HG03064 (cell line): ENCODE results near the gene ZBTB16.

Experiments
- ATAC-seq: cut with Tn5 transposase; IDR thresholded peaks from one replicate; pipeline ENCODE4 v1.9.1; 2021; ENCODE audit warnings: low read depth; ENCODE audit not compliant: unreplicated experiment

ZBTB16 gene

DNA sequence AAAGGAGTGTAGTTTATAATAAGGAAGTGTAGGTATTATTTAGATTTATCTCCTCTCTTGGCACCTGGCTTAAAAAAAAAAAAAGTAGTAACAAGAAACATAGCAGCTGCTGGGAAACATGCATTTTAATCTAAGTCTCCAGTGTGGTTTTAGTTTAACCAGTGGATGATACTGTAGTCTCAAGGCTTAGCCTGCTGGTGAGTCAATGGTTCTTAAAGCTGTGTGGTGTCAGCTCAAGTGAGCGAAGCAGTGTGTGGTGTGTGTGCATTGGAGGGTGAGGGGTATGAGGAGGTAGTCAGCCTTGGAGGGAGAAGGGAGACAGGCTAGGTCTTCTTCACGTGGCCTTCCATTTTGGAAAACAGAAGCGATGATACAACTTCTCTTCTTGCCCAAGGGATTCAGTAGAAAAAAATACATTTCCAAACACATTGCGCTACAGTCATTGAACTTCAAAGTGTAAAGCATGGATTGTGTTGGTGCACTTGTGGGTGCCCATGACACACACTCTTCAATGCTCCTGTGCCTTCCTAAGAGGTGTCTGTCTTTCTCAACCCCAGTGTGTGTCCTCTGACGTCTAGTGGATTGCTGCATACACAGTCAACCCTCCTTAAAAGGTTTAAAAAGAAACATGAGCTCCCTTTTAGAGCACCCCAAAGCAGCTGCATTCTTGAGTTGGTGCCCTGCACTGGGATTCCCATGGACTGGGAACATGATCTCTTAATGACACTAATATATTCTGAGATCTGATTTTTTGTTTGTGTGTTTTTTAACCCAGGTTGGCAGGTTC lies 40.1 kb downstream of the ZBTB16 start:
- ATAC-seq, result no peak

DNA sequence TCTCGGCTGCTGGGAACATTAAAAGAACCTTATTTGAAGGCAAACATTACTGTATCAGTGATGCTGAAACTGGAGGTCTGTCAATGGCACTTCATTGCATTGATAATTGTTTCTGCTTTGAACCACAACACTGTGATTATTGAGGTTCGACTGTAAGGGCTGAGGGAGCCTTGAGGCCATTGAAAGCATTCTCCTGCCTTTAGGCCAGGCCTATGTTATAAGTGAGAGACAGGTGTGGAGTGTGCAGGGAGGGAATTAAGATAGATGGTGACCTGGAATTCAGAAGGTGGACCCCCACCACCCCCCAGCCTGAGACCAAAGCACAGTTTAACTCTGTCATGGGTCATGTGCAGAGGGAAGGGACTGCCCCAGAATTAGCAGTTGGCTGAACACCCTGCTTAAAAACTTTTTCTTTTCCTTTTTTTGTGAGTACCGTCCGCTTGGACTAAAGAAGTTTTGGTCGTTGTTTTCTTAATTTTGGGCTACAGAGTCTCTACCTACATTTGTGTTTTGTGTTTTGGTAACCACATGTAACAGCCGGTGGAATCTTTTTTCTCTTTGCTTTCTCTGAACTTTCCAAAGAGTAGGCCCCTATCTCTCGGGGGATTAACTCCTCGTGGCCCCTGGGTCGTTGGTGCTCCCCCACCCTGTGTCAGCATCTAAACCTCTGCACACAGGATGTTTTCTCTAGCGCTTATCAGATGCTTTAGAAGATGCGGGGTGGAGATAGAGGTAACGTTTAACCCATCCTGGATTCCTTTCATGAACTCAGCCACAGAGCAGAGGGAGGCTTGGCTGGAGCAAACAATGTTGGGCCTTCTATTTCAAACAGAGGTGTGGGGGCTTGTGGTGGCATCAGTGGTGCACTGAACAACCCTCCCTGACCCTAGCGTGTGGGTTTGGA lies 43.7 kb downstream of the ZBTB16 start:
- no peak for ATAC-seq

GRCh38 chr11:114105611-114106010 lies 46.1 kb downstream of the ZBTB16 start:
- no peak for ATAC-seq

DNA sequence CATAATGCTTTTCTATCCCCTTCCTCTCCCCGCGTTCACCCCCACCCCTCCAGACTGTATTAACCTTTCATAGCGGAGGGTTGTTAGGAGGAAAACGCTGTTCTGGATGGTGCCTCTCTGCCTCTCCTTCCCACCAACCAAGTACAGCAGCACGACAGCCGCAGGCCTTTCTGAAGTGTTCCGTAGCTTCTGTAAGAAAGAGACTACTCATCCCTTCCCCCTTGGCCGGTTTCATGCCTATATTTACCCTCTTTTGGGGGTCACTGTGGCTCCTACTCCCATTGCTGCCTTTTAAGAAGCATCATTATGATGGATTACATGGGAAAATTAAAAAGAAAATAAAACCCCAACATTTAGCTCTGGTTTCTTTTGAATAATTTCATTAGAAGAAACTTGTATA lies 46.5 kb downstream of the ZBTB16 start:
- no peak for ATAC-seq

GRCh38 chr11:114106986-114107385 lies 47.5 kb downstream of the ZBTB16 start:
- no peak for ATAC-seq

DNA sequence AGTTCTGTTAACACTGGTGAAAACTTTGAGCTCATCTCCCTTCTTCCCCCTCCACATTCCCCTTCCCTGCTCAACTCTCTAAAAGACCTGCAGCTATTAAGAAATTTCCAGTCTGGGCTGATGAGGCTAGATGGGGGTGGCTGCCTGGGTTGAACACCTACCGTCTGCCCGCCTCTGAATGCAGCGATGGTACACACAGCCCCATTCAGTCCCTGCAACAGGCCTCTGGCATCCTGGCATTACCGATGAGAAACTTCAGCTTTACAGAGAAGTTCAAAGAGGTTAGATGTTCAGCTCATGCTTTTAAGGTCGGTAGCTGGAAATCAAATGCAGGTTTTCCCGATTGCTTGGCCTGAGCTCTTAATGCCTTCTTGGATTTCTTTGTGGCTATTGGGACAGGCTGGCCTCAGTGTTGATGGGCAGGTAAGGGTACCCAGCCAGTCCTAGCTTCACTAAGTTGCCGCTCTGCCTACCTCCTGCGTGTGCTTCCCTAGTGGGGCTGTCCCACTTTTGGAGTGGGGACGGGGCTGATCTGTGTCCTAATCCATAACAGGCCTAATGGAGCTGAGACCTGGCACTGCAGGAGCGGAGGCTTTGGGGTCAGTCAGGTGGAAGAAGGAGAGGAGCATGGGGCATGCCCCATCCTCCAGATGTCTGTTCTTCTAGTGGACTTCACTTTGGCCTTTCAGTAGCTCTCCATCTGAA lies 49.1 kb downstream of the ZBTB16 start:
- ATAC-seq, result no peak

DNA sequence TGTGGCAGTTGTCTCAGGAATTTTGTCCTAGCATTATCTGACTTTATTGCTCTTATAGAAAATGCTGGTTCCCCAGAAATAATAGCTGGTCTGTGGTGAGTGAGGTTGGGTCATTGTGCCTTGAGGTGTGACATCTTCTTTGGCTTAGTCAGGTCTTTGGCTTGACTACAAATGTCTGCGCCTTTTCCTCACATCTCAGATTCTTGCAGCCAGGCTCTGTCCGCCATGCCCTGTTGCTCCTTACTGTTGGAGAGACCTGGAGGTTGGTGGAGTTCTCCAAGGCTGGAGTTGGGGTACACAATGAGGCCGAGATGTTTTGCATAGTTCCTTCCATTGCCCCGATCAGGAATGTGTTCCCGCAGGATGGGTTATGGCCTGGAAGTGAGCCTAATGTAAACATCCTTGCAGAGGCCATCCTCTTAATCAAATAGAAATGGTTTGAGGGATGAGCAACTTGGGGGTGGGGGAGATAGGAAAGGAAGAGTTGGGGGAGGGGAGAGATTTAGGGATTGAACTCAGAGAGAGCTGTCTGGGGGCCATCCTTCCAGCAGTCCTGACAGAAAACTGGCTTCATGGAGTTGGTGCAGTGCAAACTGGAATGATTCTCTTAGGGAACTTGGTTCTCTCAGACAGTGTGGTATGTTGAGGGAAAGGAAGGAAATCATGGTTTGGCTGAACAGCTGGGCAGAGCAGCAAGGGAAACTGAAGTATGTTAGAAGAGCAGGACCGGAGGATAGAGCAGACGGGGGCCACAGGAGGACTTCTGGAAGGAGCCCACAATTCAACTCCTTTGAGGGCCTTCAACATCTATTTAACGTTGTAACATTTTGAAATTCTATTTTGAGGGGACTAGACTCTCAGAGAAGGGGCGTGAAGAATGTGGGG lies 49.9 kb downstream of the ZBTB16 start:
- no peak for ATAC-seq

GRCh38 chr11:114110123-114110522 lies 50.6 kb downstream of the ZBTB16 start:
- ATAC-seq, result no peak

DNA sequence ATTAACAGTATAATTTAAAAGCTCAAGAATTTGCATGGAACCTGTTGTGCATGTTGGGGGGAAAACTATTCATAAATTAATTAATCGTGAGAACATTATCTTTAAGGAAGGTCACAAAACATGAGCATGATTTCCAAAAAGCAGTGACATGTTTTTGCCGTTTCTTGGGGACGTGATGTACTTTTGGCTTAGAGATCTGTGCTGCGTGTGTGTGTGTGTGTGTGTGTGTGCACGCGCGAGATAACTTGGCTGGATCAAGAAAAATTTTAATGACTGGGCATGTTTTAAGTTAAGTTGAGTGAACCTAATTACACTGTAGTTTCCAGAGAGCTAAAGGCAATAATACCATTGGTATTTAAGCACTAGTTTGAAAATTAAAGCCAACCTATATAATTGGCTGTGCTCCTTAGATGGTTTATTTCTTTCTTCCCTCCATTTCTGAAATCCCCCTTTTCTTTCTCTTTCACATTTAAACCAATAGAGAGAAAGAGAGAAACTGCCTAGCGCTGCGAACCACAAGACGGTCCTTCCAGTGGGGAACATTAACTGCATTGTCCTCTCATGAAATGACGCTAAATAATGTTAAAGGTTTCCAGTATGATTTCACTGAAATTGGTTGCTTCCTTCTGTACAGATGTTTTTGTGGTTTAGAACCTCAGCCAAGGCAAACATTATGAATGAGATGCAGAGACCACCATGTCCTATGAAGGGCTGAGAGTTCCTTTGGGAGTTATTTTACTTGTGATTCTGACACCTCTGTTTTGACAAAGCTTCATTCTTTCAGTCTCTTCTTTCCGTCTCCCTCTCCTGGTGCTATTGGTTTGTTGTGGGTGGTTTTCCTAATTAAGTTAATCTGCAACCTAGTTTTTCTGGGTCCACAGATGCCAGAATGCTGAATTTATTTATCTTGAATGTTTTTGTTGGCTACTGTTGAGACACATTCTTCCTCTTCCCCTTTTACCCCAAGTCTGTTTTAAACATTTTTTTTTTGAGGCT lies 51.7 kb downstream of the ZBTB16 start:
- no peak for ATAC-seq

- no peak for ATAC-seq
These were observed 56.0 kb downstream of the ZBTB16 start for GRCh38 chr11:114115451-114115928.

- no peak for ATAC-seq
These were observed 56.8 kb downstream of the ZBTB16 start for GRCh38 chr11:114116357-114116756.

DNA sequence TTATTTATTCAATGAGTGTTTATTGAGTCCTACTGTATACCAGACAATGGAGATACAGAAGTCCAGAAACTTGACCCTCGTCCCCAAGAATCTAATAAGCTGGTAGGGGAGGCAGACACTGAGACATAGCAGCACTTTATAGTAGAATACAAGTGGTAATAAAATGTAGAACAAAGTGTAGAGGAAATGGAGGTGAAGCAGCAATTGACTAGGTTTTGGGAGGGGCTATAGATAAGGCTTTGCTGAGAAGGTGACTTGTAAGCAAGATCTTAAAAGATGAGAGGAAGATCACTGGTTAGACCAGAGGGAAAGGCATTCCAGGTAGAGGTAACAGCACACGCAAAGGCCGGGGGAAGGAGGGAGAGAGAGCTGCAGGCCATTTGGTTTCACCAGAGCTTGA lies 57.3 kb downstream of the ZBTB16 start:
- ATAC-seq, result no peak

DNA sequence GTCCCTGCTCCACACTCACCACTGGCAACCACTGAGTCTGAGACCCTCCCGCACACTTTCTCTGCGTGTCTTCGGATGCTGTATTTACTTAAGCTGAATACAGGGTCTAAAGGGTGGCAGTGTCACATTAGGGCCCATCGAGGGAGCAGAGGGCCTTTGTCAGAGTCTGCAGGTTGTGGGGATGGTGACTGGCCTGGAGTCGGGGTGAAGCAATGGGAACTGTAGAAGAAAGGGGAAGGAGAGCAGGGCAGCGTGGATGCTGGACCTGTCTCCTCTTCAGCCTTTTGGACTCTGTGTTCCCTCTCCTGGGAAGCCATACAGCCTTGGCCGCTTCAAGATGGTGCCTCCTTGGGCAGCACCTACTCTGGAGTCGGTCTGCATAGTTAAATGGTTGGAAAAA lies 61.1 kb downstream of the ZBTB16 start:
- ATAC-seq, result no peak

- no peak for ATAC-seq
These were observed 61.6 kb downstream of the ZBTB16 start for GRCh38 chr11:114121138-114121537.

DNA sequence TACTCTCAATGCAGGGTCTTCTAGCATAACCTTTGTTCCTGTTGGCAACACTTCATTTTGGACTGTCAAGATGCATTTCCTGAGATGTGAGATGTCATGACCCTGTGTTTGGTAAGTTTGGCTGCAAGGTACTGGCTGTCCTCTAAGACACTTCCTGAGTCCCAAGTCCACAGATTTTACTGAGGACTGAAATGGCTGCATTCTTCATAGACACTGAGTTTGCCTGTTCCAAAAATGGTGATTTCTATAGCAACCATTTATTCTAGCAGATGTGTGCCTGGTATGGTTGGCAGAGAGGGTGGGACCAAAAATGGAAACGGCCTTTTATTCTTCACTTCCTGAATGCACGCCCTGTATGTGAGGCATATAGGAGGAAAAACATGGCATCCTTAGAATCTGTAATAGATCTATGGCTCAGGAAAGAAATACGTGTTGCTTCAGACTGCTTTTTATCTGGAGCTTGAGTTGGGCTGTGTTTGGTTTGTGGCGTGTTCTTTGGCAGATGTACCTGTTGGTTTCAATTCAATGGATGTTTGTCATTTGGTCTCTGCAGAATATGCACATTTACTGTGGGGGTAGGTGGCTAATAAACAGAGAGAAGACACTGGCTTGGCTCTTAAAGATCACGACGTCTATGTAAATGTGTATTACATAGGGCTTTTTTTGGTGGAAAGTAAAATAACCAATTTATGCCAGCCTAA lies 62.4 kb downstream of the ZBTB16 start:
- ATAC-seq, result no peak

DNA sequence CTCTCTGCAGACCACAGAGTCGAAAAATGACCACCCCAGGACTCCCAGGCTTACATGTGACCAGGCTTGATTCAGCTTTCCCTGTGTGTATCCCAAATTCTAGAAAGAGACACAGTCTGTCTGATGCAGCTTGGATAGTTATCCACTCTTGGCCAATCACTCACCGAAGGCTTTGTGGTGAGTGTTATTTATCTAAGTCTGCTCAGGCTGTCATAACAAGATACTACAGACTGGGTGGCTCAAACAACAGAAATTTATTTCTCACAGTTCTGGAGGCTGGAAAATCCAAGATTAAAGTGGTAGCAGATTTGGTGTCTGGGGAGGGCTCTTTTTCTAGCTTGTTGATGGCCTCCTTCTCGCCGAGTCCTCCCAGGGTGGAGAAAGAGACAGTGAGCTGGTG lies 63.2 kb downstream of the ZBTB16 start:
- no peak for ATAC-seq

DNA sequence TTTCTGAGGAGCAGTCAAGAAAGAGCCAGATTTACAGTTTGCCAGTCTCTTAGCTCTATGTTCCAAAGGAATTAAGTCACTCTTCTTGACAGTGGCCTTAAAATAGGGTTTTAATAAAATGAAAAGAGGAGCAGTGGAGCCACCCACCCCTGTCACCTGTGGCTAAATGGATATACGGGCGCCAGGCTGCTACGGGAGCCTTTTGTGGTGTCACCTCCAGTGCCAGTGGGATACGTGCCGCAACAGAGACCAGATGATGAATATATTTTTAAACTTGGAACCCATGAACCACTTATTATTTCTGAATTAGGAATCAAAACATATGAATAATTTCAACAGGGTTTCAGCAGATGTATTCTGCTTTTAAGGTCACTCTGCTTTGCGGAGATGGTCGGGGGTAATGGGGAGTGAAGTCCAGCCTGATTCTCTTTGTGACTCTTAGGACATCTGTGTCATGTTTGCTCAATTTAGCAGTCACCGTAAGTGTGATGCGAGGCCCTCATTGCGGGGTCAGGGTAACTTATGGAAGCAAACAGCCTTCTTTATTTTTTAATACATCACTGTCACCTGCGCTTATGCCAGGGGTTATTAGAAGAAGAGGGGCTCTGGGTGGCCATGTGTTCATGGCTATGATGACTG lies 64.3 kb downstream of the ZBTB16 start:
- no peak for ATAC-seq
